ENCODE measurements around the gene RAD51B. TPM values are rescaled to one million over a fixed set of nuclear protein-coding genes. Genes with fewer than 3 reads are reported as not detected.

The RAD51B gene
- total and polyA plus RNA-seq, 4 donors = 2.5 to 95.0 (median 9.6) TPM

DNA sequence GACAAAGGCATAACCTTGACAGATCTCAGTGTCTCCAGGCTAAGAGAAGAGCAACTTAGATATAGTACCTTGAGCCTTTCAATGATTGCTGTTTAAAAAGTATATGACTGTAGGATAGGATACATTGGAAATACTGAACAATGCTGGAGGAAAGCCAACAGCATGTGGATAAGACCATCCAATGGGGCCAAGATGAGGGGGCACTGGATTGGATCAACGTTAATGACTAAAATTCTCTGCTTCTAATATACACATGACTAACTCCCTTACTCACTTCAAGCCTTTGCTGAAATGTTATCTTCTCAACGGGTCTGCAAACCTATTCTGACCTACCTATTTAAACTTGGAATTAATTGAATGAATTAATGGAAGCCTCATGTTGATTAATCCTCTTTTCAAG lies 354.9 kb downstream of the RAD51B start:
- no peak overlapping the region for H3K4me3 ChIP-seq
- TF ChIP-seq, protein P1, sequence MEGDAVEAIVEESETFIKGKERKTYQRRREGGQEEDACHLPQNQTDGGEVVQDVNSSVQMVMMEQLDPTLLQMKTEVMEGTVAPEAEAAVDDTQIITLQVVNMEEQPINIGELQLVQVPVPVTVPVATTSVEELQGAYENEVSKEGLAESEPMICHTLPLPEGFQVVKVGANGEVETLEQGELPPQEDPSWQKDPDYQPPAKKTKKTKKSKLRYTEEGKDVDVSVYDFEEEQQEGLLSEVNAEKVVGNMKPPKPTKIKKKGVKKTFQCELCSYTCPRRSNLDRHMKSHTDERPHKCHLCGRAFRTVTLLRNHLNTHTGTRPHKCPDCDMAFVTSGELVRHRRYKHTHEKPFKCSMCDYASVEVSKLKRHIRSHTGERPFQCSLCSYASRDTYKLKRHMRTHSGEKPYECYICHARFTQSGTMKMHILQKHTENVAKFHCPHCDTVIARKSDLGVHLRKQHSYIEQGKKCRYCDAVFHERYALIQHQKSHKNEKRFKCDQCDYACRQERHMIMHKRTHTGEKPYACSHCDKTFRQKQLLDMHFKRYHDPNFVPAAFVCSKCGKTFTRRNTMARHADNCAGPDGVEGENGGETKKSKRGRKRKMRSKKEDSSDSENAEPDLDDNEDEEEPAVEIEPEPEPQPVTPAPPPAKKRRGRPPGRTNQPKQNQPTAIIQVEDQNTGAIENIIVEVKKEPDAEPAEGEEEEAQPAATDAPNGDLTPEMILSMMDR (IDR thresholded peaks at IDR 0.05; ENCODE audit: control extremely low read depth, extremely low read depth) = no peak
- peaks cover 0 to 37% (median 4%) of the 10 kb centered on the region in 5 donors for H3K4me1 ChIP-seq (ENCODE audit: control insufficient read depth in 5 of 5, insufficient read depth in 5 of 5, low read length in 5 of 5)
- no peaks in the 10 kb centered on the region for H3K36me3 ChIP-seq (ENCODE audit: control insufficient read depth in 4 of 4, insufficient read depth in 4 of 4, low read length in 4 of 4)
- H3K27ac ChIP-seq (ENCODE audit: low read depth in 1 of 2, low read length in 1 of 2) = no peak overlapping the region
- 89% methylated on average over 2 of the region's 2 CpGs for WGBS, 2 donors
- no peak overlapping the region for H3K9ac ChIP-seq (ENCODE audit: insufficient read depth in 1 of 2, low read length in 2 of 2)
- H3K27me3 ChIP-seq (ENCODE audit: control insufficient read depth in 3 of 3, insufficient read depth in 3 of 3, low read length in 2 of 3) = no peaks in the 10 kb centered on the region
- DNase-seq = no peak
- H3K9me3 ChIP-seq (ENCODE audit: control insufficient read depth in 4 of 4, insufficient read depth in 3 of 4, low read length in 3 of 4) = no peaks in the 10 kb centered on the region
- no peak for ATAC-seq (ENCODE audit: insufficient read depth, low FRiP score)

DNA sequence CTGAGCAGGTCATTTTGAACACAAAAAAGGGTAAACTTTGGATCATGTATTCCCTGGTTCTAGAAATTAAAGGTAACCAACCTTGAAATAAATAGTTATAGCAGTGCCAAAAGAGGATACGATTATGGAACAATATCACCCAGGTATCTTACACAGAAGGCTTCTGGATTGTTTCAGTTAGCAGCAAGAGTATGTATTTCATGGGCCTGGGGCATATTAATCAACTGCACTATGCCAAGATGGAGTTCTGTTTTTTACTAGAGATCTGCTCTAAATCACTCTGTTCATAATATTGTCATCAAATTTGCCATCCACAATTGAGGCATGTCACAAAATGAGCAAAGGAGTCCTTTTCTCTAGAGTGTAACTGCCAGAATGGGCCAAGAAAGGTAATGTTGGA lies 357.1 kb downstream of the RAD51B start:
- no peak overlapping the region for H3K27ac ChIP-seq (ENCODE audit: low read depth in 1 of 2, low read length in 1 of 2)
- DNase-seq = no peak
- 95 to 100% methylated on average over 1 of the region's 1 CpG for WGBS, 2 donors
- peaks cover 0 to 32% (median 4%) of the 10 kb centered on the region in 5 donors for H3K4me1 ChIP-seq (ENCODE audit: control insufficient read depth in 5 of 5, insufficient read depth in 5 of 5, low read length in 5 of 5)
- H3K27me3 ChIP-seq (ENCODE audit: control insufficient read depth in 3 of 3, insufficient read depth in 3 of 3, low read length in 2 of 3) = no peaks in the 10 kb centered on the region
- ATAC-seq (ENCODE audit: insufficient read depth, low FRiP score) = no peak
- no peaks in the 10 kb centered on the region for H3K9me3 ChIP-seq (ENCODE audit: control insufficient read depth in 4 of 4, insufficient read depth in 3 of 4, low read length in 3 of 4)
- no peak overlapping the region for H3K4me3 ChIP-seq
- no peaks in the 10 kb centered on the region for H3K36me3 ChIP-seq (ENCODE audit: control insufficient read depth in 4 of 4, insufficient read depth in 4 of 4, low read length in 4 of 4)
- TF ChIP-seq, protein P1 (IDR thresholded peaks at IDR 0.05; ENCODE audit: control extremely low read depth, extremely low read depth) = no peak
- no peak overlapping the region for H3K9ac ChIP-seq (ENCODE audit: insufficient read depth in 1 of 2, low read length in 2 of 2)

DNA sequence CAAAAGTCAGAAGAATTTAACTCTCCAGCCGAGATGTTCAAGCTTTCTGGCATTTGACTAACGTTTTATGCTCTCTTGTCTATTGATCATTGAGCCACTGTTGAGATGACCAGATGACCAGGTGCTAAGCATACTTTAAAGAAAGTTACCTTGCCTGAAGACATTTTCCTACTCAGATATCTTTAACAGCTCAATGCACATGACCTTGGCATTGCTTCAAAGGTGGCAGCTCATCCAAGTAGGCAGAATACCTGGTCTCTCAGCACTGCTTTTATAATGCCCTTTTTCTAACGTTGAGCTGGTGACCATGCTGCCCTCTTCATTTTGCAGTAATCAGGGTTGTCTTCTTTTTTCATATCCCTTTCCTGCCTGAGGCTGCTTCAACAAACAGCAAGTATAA lies 358.1 kb downstream of the RAD51B start:
- H3K36me3 ChIP-seq (ENCODE audit: control insufficient read depth in 4 of 4, insufficient read depth in 4 of 4, low read length in 4 of 4) = no peaks in the 10 kb centered on the region
- no peak for ATAC-seq (ENCODE audit: insufficient read depth, low FRiP score)
- no peak overlapping the region for H3K27ac ChIP-seq (ENCODE audit: low read depth in 1 of 2, low read length in 1 of 2)
- 65 to 76% methylated on average over 3 of the region's 3 CpGs for WGBS, 2 donors
- DNase-seq = no peak
- H3K9ac ChIP-seq (ENCODE audit: insufficient read depth in 1 of 2, low read length in 2 of 2) = no peak overlapping the region
- TF ChIP-seq, protein P1 (IDR thresholded peaks at IDR 0.05; ENCODE audit: control extremely low read depth, extremely low read depth) = no peak
- peaks cover 0 to 31% (median 0%) of the 10 kb centered on the region in 5 donors for H3K4me1 ChIP-seq (ENCODE audit: control insufficient read depth in 5 of 5, insufficient read depth in 5 of 5, low read length in 5 of 5)
- H3K27me3 ChIP-seq (ENCODE audit: control insufficient read depth in 3 of 3, insufficient read depth in 3 of 3, low read length in 2 of 3) = no peaks in the 10 kb centered on the region
- H3K9me3 ChIP-seq (ENCODE audit: control insufficient read depth in 4 of 4, insufficient read depth in 3 of 4, low read length in 3 of 4) = no peaks in the 10 kb centered on the region
- no peak overlapping the region for H3K4me3 ChIP-seq

- no peak overlapping the region for H3K4me3 ChIP-seq
- H3K4me1 ChIP-seq (ENCODE audit: control insufficient read depth in 5 of 5, insufficient read depth in 5 of 5, low read length in 5 of 5) = peaks cover 0 to 28% (median 0%) of the 10 kb centered on the region in 5 donors
- ATAC-seq (ENCODE audit: insufficient read depth, low FRiP score) (no peak), DNase-seq (peak in 1 of 3 donors; percentile 39)
- H3K27me3 ChIP-seq (ENCODE audit: control insufficient read depth in 3 of 3, insufficient read depth in 3 of 3, low read length in 2 of 3) = no peaks in the 10 kb centered on the region
- no peak overlapping the region for H3K9ac ChIP-seq (ENCODE audit: insufficient read depth in 1 of 2, low read length in 2 of 2)
- no peaks in the 10 kb centered on the region for H3K9me3 ChIP-seq (ENCODE audit: control insufficient read depth in 4 of 4, insufficient read depth in 3 of 4, low read length in 3 of 4)
- H3K36me3 ChIP-seq (ENCODE audit: control insufficient read depth in 4 of 4, insufficient read depth in 4 of 4, low read length in 4 of 4) = no peaks in the 10 kb centered on the region
- no peak overlapping the region for H3K27ac ChIP-seq (ENCODE audit: low read depth in 1 of 2, low read length in 1 of 2)
- TF ChIP-seq, protein P1 (IDR thresholded peaks at IDR 0.05; ENCODE audit: control extremely low read depth, extremely low read depth) = no peak
- WGBS, 2 donors = 68 to 90% methylated on average over 2 of the region's 2 CpGs
These were observed 358.7 kb downstream of the RAD51B start for GRCh38 chr14:68178282-68178681.
